ENCODE data around the gene RALB. TPM values are rescaled to one million over a fixed set of nuclear protein-coding genes. Genes with fewer than 3 reads are reported as not detected.
"Not testable (repeated sequence)": the region's sequence is repeated elsewhere in the genome, so short reads cannot be mapped to it uniquely, and the experiment has no call there.

The RALB gene
- total RNA-seq, 2 experiments from 2014 or later = 45.7 to 50.4 TPM

DNA sequence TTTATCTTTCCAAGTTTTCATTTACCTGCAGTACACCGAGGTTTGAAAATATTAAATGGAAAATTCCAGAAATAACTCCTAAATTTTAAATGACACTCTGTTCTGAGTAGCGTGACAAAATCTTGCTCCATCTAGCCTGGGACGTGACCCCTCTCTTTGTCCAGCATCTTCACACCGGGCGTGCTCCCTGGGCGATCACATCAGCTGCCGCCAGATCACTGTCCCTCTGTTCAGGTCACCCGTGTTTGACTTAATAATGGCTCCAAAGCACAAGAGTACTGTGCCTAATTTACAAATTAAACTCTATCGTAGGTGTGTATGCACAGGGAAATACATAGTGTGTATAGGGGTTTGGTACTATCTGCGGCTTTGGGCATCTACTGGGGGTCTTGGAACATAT, 23.3 kb upstream of the RALB start:
- ATAC-seq (ENCODE audit: low read depth) = no peak
- Mint-ChIP-seq H3K27ac (peak overlapping the region; percentile 65), H3K4me3 (peak overlapping the region; percentile 80), H3K27me3 (no peaks in the 10 kb centered on the region), H3K9me3 (no peaks in the 10 kb centered on the region), H3K36me3 (peaks cover 38% of the 10 kb centered on the region), H3K4me1 (peaks cover 51% of the 10 kb centered on the region)
- POLR2A ChIA-PET = interaction anchor here (3.8 to 4.2 kb wide), 2 partner anchors 23 to 84 kb away, joined by 44 to 46 read pairs; partner anchors contain the start of gene RALB
- no peak for DNase-seq

- Mint-ChIP-seq H3K27ac (peak overlapping the region; percentile 99), H3K9me3 (peaks cover 2% of the 10 kb centered on the region), H3K4me3 (peak overlapping the region; percentile 99), H3K27me3 (no peaks in the 10 kb centered on the region), H3K36me3 (peaks cover 39% of the 10 kb centered on the region), H3K4me1 (peaks cover 49% of the 10 kb centered on the region)
- ATAC-seq (ENCODE audit: low read depth) (no peak), DNase-seq (peak; percentile 37)
- POLR2A ChIA-PET = interaction anchor here (0.6 to 4.2 kb wide), 11 partner anchors 8 to 471 kb away, joined by 3 to 46 read pairs (median 6); partner anchors contain the start of genes PTPN4, RALB and TMEM185B
These were observed 21.9 kb upstream of the RALB start for GRCh38 chr2:120230515-120231471.

GRCh38 chr2:120231564-120231973, 21.1 kb upstream of the RALB start:
- no peaks in the 10 kb centered on the region for H3K27me3 Mint-ChIP-seq
- POLR2A ChIA-PET = interaction anchor here (0.6 to 4.2 kb wide), 15 partner anchors 9 to 472 kb away, joined by 3 to 46 read pairs (median 4); partner anchors contain the start of genes PTPN4, RALB and TMEM185B
- DNase-seq (no peak), ATAC-seq (ENCODE audit: low read depth) (no peak)
- peak overlapping the region; percentile 99 for H3K4me3 Mint-ChIP-seq
- peaks cover 2% of the 10 kb centered on the region for H3K9me3 Mint-ChIP-seq
- H3K4me1 Mint-ChIP-seq = peaks cover 44% of the 10 kb centered on the region
- peak overlapping the region; percentile 99 for H3K27ac Mint-ChIP-seq
- H3K36me3 Mint-ChIP-seq = peaks cover 35% of the 10 kb centered on the region

DNA sequence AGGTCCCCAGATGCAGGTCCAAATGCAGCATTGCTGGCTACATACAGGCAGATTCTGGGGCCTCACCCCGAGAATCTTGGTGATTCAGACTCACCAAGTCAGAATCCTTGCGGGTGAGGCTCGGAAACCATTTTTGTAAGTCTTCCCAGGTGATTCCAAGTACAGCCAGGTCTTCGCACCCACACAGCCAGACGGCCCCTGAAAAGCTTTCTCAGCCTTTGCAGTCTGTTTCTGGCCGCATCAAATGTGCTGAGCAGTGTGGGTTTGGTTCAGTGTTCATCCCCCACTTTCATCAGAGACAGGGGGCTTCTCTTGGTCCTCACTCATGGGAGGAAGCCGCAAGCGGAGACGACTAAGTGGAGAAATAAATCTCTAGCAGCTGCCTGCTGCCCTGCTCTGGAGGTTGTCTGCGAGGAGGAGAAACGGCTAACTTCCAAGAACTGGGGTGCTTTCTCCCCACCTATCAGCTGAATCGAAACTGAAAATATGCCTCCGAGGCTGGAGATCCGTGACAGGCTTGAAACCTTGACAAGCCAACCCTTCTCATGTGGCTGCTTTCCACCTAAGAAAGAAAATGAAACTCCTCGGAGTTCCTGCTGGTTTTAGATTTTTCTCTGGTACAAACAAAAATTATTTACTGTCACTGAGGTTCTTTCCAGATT, 20.5 kb upstream of the RALB start:
- H3K9me3 Mint-ChIP-seq = peaks cover 2% of the 10 kb centered on the region
- POLR2A ChIA-PET = interaction anchor here (0.6 to 4.2 kb wide), 20 partner anchors 8 to 865 kb away, joined by 3 to 46 read pairs (median 4); partner anchors contain the start of genes C2orf76, DBI, PTPN4 and RALB

DNA sequence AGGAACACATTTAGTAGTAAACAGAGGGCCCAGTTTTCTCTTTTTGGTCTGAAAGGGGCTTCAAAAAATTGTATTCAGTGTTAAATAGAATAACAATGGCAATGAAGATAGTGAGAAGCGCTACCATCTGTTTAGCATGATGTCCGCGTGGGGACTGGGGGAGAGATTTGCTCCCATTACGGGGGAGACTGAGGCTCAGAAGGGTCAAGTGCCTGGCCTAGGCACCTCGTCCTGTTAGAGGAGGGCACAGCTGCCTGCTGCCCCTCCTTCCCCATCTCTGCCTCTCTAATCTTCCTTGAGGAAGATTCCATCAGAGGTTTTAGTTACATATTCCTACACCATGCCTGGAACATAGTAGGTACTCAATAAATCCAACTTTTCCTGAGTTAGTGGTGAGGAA, 19.4 kb upstream of the RALB start:
- DNase-seq (no peak), ATAC-seq (ENCODE audit: low read depth) (no peak)
- Mint-ChIP-seq H3K36me3 (peaks cover 28% of the 10 kb centered on the region), H3K4me1 (peaks cover 32% of the 10 kb centered on the region), H3K9me3 (peaks cover 2% of the 10 kb centered on the region), H3K4me3 (peak overlapping the region; percentile 99), H3K27ac (peak overlapping the region; percentile 99), H3K27me3 (no peaks in the 10 kb centered on the region)
- POLR2A ChIA-PET = interaction anchor here (0.5 to 4.2 kb wide), 11 partner anchors 10 to 867 kb away, joined by 3 to 46 read pairs (median 4); partner anchors contain the start of genes C2orf76, DBI and TMEM185B

More for the DNA sequence above, 20.5 kb upstream of the RALB start:
- H3K36me3 Mint-ChIP-seq = peaks cover 35% of the 10 kb centered on the region
- peak overlapping the region; percentile 99 for H3K27ac Mint-ChIP-seq
- H3K4me1 Mint-ChIP-seq = peaks cover 40% of the 10 kb centered on the region
- H3K4me3 Mint-ChIP-seq = peak overlapping the region; percentile 99
- ATAC-seq (ENCODE audit: low read depth) = peak; percentile 93
- H3K27me3 Mint-ChIP-seq = no peaks in the 10 kb centered on the region
- peak; percentile 72 for DNase-seq

DNA sequence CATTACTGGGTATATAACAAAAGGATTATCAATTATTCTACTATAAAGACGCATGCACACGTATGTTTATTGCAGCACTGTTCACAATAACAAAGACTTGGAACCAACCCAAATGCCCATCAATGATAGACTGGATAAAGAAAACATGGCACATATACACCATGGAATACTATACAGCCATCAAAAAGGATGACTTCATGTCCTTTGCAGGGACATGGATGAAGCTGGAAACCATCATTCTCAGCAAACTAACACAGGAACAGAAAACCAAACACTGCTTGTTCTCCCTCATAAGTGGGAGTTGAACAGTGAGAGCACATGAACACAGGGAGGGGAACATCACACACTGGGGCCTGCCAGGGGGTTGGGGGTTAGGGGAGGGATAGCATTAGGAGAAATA, 17.5 kb upstream of the RALB start:
- H3K4me3 Mint-ChIP-seq; ATAC-seq (ENCODE audit: low read depth); H3K27ac Mint-ChIP-seq; POLR2A ChIA-PET; H3K27me3 Mint-ChIP-seq; DNase-seq; H3K9me3 Mint-ChIP-seq: not testable (repeated sequence)
- H3K4me1 Mint-ChIP-seq = peaks cover 20% of the 10 kb centered on the region
- H3K36me3 Mint-ChIP-seq = peaks cover 12% of the 10 kb centered on the region

GRCh38 chr2:120235681-120236080, 17.0 kb upstream of the RALB start:
- Mint-ChIP-seq H3K27ac (peak overlapping the region; percentile 45), H3K9me3 (peaks cover 2% of the 10 kb centered on the region), H3K27me3 (no peaks in the 10 kb centered on the region), H3K36me3 (peaks cover 9% of the 10 kb centered on the region), H3K4me1 (peaks cover 22% of the 10 kb centered on the region), H3K4me3 (no peak overlapping the region)
- DNase-seq (no peak), ATAC-seq (ENCODE audit: low read depth) (no peak)
- POLR2A ChIA-PET = interaction anchor here (1.1 kb wide), 1 partner anchor 12 kb away, joined by 3 read pairs; the partner anchor contains the start of gene TMEM185B

DNA sequence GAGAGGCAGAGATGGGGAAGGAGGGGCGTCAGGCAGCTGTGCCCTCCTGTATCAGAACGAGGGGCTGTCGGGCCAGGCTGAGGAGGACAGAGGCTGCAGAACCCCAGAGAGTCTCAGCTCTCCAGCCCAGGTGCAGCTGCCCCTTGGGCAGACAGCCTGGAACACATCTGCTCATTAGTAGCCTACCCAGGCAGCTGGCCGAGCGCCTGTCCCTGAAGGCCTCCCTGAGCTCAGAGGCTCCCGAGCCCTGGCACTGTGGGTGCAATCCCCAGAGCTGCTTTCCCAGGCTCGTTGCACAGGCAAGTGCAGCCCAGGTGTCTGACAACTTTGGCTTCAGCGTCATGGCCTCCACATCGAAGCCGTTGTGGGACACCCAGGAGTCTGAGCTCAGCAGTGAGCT, 16.3 kb upstream of the RALB start:
- Mint-ChIP-seq H3K27ac (no peak overlapping the region), H3K4me3 (no peak overlapping the region), H3K36me3 (peaks cover 3% of the 10 kb centered on the region), H3K9me3 (peaks cover 2% of the 10 kb centered on the region), H3K4me1 (peaks cover 22% of the 10 kb centered on the region), H3K27me3 (no peaks in the 10 kb centered on the region)
- POLR2A ChIA-PET = interaction anchor here (1.1 kb wide), 1 partner anchor 13 kb away, joined by 3 read pairs; the partner anchor contains the start of gene TMEM185B
- ATAC-seq (ENCODE audit: low read depth) (no peak), DNase-seq (peak; percentile 29)

DNA sequence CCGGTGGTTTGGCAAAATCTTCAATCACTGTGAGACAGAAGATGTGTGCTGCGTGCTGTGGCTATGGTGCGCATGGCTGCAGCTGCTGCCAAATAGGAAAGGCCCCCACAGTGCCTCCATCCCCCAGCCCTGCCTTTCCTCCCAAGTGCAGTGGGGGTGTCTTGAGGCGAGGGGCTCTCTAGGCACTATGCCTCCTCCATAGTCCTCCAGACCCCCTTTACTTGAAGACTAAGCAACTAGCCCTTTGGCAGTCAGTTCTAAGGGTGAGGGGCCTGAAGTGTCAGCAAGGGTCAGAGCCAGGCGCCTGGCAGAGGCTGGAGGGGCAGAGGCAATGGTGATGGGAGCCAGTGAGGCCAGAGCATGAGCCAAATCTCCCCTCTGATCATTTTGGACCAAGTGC, 15.9 kb upstream of the RALB start:
- H3K27ac Mint-ChIP-seq = no peak overlapping the region
- peaks cover 23% of the 10 kb centered on the region for H3K4me1 Mint-ChIP-seq
- DNase-seq (no peak), ATAC-seq (ENCODE audit: low read depth) (no peak)
- H3K27me3 Mint-ChIP-seq = no peaks in the 10 kb centered on the region
- peaks cover 2% of the 10 kb centered on the region for H3K9me3 Mint-ChIP-seq
- peaks cover 3% of the 10 kb centered on the region for H3K36me3 Mint-ChIP-seq
- POLR2A ChIA-PET = interaction anchor here (1.1 kb wide), 1 partner anchor 14 kb away, joined by 3 read pairs; the partner anchor contains the start of gene TMEM185B
- H3K4me3 Mint-ChIP-seq = no peak overlapping the region

DNA sequence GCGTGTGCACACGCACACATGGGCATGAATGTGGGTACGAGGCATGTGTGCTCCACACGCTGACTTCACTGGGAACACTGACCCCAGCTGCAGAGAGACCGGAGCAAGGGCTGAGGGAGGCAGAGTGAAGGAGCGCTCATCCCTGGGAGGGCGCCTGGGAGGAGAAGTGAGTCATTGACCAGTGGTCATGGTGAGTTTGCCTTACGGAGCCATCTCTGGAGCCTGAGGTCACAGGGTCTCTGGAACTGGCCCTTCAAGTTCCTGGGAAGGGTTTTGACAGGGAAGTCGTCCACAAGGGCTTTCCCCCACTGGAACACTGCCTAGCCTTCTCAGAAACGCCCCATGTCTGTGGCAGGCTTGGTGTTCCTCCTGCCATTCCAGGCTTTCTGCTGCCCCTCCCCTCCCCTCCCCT, 15.2 kb upstream of the RALB start:
- H3K27me3 Mint-ChIP-seq = no peaks in the 10 kb centered on the region
- no peak for DNase-seq
- POLR2A ChIA-PET = interaction anchor here (1.0 kb wide), 1 partner anchor 15 kb away, joined by 4 read pairs; the partner anchor contains the start of gene RALB
- peaks cover 2% of the 10 kb centered on the region for H3K36me3 Mint-ChIP-seq
- H3K9me3 Mint-ChIP-seq = peaks cover 4% of the 10 kb centered on the region
- H3K4me3 Mint-ChIP-seq = no peak overlapping the region
- ATAC-seq (ENCODE audit: low read depth) = no peak
- no peak overlapping the region for H3K27ac Mint-ChIP-seq
- H3K4me1 Mint-ChIP-seq = peaks cover 26% of the 10 kb centered on the region

- peak overlapping the region; percentile 13 for H3K27ac Mint-ChIP-seq
- no peaks in the 10 kb centered on the region for H3K27me3 Mint-ChIP-seq
- POLR2A ChIA-PET = interaction anchor here (1.0 kb wide), 1 partner anchor 14 kb away, joined by 4 read pairs; the partner anchor contains the start of gene RALB
These were observed 13.7 kb upstream of the RALB start for GRCh38 chr2:120238728-120239487.

More at GRCh38 chr2:120238728-120239487, 13.7 kb upstream of the RALB start:
- Mint-ChIP-seq H3K9me3 (peaks cover 7% of the 10 kb centered on the region), H3K4me3 (no peak overlapping the region), H3K36me3 (peaks cover 5% of the 10 kb centered on the region), H3K4me1 (peaks cover 18% of the 10 kb centered on the region)
- no peak for DNase-seq
- no peak for ATAC-seq (ENCODE audit: low read depth)
